ENCODE results near the gene TBCC. TPM values are rescaled to one million over a fixed set of nuclear protein-coding genes. Genes with fewer than 3 reads are reported as not detected.
A peak's percentile ranks its signal among the peaks of the same experiment; 100 is the strongest.

The TBCC gene
- total and polyA plus RNA-seq, 2 of the 8 experiments (the other 6 are each of a cell fraction or from before 2014, with no cell fraction given), result 22.7 to 25.5 TPM

GRCh38 chr6:42746463-42747391 lies 824 bp upstream of the TBCC start (continued):
- peak; percentile 39 for TF ChIP-seq MAX (IDR thresholded peaks at IDR 0.05)
- no peak for TF ChIP-seq CTCF (IDR thresholded peaks at IDR 0.05; ENCODE audit: control extremely low read depth in 1 of 3, insufficient read depth in 1 of 3, low read depth in 1 of 3, low read length in 3 of 3)
- 0 out of 2 replicates have a peak, but pooled peaks have one; percentile 38 for TF ChIP-seq TCF12 (IDR thresholded peaks at IDR 0.05; ENCODE audit: low read depth, low read length)
- peak; percentile 83 for TF ChIP-seq SAP30 (IDR thresholded peaks at IDR 0.05; ENCODE audit: insufficient read depth, insufficient replicate concordance, low read length)
- TF ChIP-seq SP1 (IDR thresholded peaks at IDR 0.05; ENCODE audit: low read depth, low read length), result peak; percentile 7; the same call in 1 of the 2 replicates
- peak; percentile 77 for TF ChIP-seq TAF1 (IDR thresholded peaks at IDR 0.05; ENCODE audit: low read depth, low read length)
- no peak; a peak in 1 of 4 replicates for TF ChIP-seq SIN3A (conservative IDR thresholded peaks at IDR 0.05 in 1 of 2, IDR thresholded peaks at IDR 0.05 in 1 of 2; ENCODE audit: low read depth in 1 of 2, low read length in 2 of 2)
- peak in 1 of 2 experiments; percentile 18; a peak in 2 of 4 replicates for TF ChIP-seq HDAC2 (IDR thresholded peaks at IDR 0.05; ENCODE audit: borderline replicate concordance in 1 of 2, low read depth in 2 of 2, low read length in 2 of 2)
